ENCODE measurements around the gene CYBC1.

The CYBC1 gene
- 73.3 to 99.2 reads per million in 2 donors for total RNA-seq

DNA sequence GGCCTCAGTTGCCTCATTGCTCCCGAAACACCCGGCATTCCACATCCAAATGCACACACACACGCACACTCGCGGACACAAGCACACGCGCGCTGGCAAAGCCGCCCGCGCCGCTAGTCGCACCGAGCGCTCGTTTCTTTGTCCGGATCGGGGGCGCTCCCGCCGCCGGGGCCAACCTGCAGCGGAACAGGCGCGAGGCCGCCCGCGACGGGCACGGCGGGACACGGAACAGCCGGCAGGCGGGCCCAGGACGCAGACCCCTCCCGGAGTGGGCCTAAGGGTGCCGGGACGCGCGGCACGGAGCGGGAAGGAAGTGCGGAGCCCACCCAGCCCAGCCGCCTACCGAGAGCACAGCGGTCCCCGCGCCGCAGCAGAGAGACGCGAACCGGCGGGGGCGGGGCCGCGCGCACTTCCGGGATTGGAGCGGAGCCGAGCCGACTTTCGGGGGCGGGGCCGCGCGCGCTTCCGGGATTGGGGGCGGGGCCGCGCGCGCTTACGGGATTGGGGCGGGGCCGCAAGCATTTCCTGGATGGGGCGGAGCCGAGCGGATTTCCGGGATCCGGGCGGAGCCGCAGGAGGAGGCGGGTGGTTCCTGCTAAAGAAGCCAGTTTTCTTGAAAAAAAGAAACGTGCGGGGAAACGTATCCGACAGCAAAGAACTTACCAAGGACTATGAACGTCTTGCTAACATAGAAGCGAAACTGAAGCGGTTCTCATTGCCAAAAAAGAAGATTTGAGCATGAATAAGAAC lies at the start of gene CYBC1:
Gene CYBC1 (minus strand): TSS at position 396 of the 750 bp plus-strand sequence. CDS start 1,498 bp downstream, outside the sequence.
- DNase-seq = peak; percentile 86 to 97 (median 92)

- peak in 4 of 5 experiments; percentile 8 to 54 (median 46) for DNase-seq
These were observed 47.2 kb upstream of the CYBC1 start for GRCh38 chr17:82497483-82498405.

- DNase-seq = peak; percentile 80 to 94 (median 84)
These were observed 46.2 kb upstream of the CYBC1 start for GRCh38 chr17:82496529-82497434.

GRCh38 chr17:82495844-82496528 lies 45.4 kb upstream of the CYBC1 start:
- no peak for DNase-seq

- DNase-seq = peak; percentile 57 to 90 (median 77)
These were observed 43.9 kb upstream of the CYBC1 start for GRCh38 chr17:82494236-82495055.

- DNase-seq = no peak
These were observed 42.8 kb upstream of the CYBC1 start for GRCh38 chr17:82493226-82493781.

DNA sequence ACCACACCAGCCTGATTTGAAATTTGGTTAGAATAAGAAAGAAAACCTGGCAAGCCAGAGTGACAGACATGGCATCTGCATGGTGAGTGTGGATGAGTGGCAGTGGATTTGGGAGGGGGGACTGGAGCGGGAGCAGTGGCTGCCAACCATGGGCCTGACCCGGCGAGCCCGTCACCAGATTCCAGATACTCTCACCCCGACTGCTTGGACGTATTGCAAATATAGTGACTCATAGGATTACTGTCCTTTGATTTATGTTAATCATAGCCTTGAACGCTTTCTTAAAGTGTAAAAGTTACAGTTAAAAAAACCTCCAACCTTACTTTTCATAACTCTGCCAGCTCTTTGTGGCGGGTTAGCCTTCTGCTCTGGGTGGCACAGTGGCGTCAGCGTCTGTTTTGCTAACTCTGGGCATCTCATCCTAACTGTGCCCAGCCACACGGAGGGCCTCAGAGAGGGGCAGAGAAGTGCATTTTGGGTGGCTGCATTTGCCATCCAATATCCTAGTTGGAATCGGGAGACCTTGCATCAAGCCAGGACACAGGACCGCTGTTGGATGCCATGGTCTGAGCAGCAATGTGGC lies 42.2 kb upstream of the CYBC1 start:
- no peak for DNase-seq

DNA sequence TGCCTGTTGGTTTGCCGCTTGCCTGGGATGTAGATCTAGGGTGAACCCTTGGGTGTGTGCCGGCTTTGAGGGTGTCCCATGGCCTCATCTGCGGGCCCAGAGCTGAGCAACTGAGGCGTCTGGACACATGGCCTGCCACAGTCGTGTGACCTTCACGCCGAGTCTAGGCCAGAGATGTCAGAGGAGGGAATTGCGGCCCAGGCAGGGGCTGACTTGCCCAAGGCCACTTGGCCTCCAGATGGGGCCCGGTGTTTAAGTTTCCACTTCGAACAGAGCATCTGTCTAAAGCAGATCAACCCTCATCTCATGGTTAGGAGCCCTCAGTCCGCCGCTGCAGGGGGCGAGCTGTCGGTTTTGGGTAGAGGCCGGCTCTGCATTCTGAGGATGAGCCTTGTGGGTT lies 41.0 kb upstream of the CYBC1 start:
- no peak for DNase-seq

DNA sequence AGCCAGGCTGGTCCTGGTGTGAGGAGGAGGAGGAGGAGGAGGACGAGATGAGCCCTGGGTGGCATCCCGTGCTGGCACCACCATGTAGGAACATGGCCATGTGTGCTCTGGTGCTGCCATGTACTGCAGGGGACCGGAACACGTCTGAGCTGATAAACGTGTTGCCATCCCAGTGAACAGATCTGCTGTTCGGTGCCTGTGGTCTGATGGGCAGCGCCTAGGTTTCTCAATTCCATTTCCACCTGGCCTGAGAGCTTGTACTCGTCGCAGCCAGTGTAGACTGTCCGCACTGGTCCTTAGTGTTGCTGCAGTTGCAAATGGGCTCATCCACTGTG lies 40.6 kb upstream of the CYBC1 start:
- DNase-seq = no peak

DNA sequence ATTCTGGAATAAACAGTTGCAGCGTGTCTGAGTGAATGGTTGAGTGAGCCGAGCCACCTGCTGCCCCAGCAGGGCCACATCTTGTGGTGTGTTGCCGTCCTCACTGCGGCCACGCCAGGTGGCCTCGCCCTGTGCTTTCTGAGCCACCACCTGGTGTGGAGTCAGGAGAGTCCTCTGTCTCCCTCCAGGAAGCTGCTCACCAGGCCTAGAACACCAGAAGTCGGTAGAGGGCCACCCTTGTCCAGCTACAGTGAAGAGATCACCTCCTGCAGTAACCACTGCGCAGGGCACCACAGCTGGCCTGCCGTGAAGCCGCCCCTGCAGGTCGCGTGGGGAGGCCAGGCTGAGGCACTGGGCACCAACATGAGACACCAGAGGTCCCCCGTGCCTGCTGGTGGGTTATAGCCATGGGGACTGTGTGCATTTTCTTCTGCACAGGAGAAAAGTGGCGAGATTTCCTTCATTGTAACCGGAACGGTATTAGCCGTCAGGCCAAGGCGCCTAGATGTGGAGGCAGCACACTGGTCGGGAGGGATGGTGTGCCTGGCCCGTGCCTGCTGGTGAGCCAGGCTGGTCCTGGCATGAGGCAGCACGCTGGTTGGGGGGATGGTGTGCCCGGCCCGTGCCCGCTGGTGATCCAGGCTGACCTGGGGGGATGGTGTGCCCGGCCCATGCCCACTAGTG lies 40.1 kb upstream of the CYBC1 start:
- DNase-seq = no peak

DNA sequence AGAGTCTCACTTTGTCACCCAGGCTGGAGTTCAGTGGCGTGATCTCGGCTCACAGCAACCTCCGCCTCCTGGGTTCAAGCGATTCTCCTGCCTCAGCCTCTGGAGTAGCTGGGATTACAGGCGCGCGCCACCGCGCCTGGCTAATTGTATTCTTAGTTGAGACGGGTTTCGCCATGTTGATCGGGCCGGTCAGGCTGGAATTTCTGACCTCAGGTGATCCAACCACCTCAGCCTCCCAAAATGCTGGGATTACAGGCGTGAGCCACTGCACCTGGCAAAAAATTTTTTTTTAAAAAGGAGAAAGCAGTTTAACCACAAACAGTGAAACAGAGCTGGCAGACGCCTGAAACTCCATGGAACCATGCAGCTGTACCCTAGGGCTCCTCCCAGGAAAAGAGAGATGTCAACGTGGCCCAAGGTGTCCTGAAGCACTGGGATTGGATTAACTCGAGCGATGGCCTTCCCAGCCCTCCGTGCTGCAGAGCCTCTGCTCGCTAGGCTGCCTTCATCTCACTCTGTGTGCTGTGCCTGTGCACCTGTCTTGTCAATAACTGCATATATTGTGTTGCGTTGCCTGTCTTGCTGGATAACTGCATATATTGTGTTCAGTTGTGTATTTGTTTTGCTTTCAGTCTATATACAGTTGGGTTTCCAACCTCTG lies 39.4 kb upstream of the CYBC1 start:
- no peak for DNase-seq

DNA sequence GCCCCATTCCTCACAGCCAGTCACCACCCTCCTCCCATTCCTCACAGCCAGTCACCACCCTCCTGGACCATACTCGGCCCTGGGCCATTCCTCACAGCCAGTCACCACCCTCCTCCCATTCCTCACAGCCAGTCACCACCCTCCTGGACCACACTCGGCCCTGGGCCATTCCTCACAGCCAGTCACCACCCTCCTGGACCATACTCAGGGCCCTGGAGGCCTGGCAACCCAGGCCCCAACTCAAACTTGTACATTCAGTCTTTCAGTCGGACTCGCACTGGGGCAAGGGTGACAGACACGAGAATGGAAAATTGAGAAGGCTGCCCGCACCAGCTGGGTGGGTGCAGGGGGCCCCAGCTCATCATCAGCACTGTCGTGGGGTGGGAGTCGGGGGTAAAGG lies 38.6 kb upstream of the CYBC1 start:
- no peak for DNase-seq

GRCh38 chr17:82487910-82488309 lies 37.4 kb upstream of the CYBC1 start:
- DNase-seq = no peak

GRCh38 chr17:82486231-82487094 lies 35.9 kb upstream of the CYBC1 start:
- DNase-seq = no peak

DNA sequence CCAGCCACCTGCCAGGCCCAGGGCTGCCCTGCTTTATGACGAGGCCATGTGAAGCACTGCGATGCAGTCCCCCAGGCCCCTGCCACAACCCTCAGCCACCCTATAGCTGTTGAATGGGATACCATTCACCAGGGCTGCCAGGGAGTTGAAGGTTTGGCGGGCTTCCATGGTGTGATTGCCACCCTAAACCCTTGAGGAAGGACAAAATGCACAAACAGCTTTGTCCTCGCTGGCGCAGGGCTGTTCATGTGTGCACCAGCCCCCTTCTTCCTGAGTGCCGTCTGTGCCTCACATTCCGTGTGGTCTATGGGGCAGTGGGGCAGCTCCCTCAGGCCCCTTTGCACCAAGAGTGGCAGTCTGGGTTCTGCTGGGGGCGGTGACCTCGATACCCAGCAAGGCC lies 33.3 kb upstream of the CYBC1 start:
- DNase-seq = no peak

DNA sequence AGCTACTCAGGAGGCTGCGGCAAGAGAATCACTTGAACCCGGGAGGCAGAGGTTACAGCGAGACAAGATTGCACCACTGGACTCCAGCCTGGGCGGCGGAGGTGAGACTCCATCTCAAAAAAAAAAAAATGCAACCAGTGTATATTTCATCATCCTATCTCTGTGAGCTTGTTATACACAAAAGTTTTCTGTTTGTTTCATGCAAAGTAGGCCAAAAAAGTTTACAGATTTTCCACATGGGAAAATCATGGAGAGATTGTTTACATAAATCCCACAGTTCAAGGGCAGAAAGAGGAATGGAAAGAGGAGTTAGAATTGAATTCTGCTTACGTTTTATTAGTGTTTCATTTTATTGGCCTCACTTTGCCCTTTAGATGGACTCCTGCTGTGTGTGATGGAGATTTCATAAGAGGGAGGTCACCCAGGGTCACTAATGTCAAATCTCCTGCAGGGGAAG lies 32.7 kb upstream of the CYBC1 start:
- DNase-seq = no peak

GRCh38 chr17:82480318-82480717 lies 29.8 kb upstream of the CYBC1 start:
- no peak for DNase-seq

GRCh38 chr17:82479602-82480001 lies 29.1 kb upstream of the CYBC1 start:
- DNase-seq = no peak
